GM21786 (cell line): ENCODE data around the gene BRD7.

Source experiments
- ATAC-seq: cut with Tn5 transposase; IDR thresholded peaks from one replicate; pipeline ENCODE4 v1.9.1; 2021; ENCODE audit not compliant: unreplicated experiment

Gene BRD7

GRCh38 chr16:50304467-50305440 lies 64.0 kb downstream of the BRD7 start:
- no peak for ATAC-seq

- ATAC-seq, result no peak
Measured at GRCh38 chr16:50303605-50304466, 65.0 kb downstream of the BRD7 start.

GRCh38 chr16:50303041-50303604 lies 65.7 kb downstream of the BRD7 start:
- no peak for ATAC-seq

- ATAC-seq, result no peak
Measured at GRCh38 chr16:50302472-50303005, 66.2 kb downstream of the BRD7 start.

- no peak for ATAC-seq
Measured at GRCh38 chr16:50301626-50302471, 66.9 kb downstream of the BRD7 start.

GRCh38 chr16:50300942-50301625 lies 67.7 kb downstream of the BRD7 start:
- no peak for ATAC-seq

- no peak for ATAC-seq
Measured at GRCh38 chr16:50299508-50300105, 69.2 kb downstream of the BRD7 start.

GRCh38 chr16:50298591-50299507 lies 69.9 kb downstream of the BRD7 start:
- no peak for ATAC-seq

GRCh38 chr16:50298075-50298460 lies 70.7 kb downstream of the BRD7 start:
- no peak for ATAC-seq

- no peak for ATAC-seq
Measured at GRCh38 chr16:50297301-50298074, 71.3 kb downstream of the BRD7 start.

- ATAC-seq, result no peak
Measured at GRCh38 chr16:50296807-50297206, 72.0 kb downstream of the BRD7 start.

GRCh38 chr16:50295541-50296132 lies 73.2 kb downstream of the BRD7 start:
- ATAC-seq, result no peak

- no peak for ATAC-seq
Measured at GRCh38 chr16:50294955-50295354, 73.8 kb downstream of the BRD7 start.

- no peak for ATAC-seq
Measured at GRCh38 chr16:50293994-50294855, 74.6 kb downstream of the BRD7 start.

- no peak for ATAC-seq
Measured at GRCh38 chr16:50293041-50293783, 75.6 kb downstream of the BRD7 start.
